Karpas-422 (cell line): ENCODE measurements around the gene TP73. TPM values are rescaled to one million over a fixed set of nuclear protein-coding genes. Genes with fewer than 3 reads are reported as not detected.
"Not testable (repeated sequence)": the region's sequence is repeated elsewhere in the genome, so short reads cannot be mapped to it uniquely, and the experiment has no call there.

Source experiments
- DNase-seq: peaks from one replicate; pipeline ENCODE4 v3.0.0-alpha.2; 2015
- H2AFZ ChIP-seq: fragments of 200-600 bp; sonication (generic); 2 replicates; pipeline ENCODE4 v1.6.1; 2014; ENCODE audit warnings: antibody characterized with exemption, low read length, mixed read lengths
- H3K27ac ChIP-seq: fragments of 200-600 bp; sonication (generic); 2 replicates; pipeline ENCODE4 v1.5.1; 2014; ENCODE audit warnings: mild to moderate bottlenecking, low read length, moderate library complexity
- H3K27me3 ChIP-seq: fragments of 200-600 bp; sonication (generic); 2 replicates; pipeline ENCODE4 v1.6.1; 2014; ENCODE audit warnings: low read length, mixed read lengths
- H3K36me3 ChIP-seq: fragments of 200-600 bp; sonication (generic); 2 replicates; pipeline ENCODE4 v1.6.1; 2014; ENCODE audit warnings: low read length, mixed read lengths; ENCODE audit not compliant: insufficient read depth
- H3K4me1 ChIP-seq: fragments of 200-600 bp; sonication (generic); 2 replicates; pipeline ENCODE4 v1.6.1; 2014; ENCODE audit warnings: mild to moderate bottlenecking, low read length, mixed read lengths
- H3K4me2 ChIP-seq: fragments of 200-600 bp; sonication (generic); 2 replicates; pipeline ENCODE4 v1.6.1; 2014; ENCODE audit warnings: low read length, low read depth, mild to moderate bottlenecking; ENCODE audit not compliant: poor library complexity, severe bottlenecking
- H3K4me3 ChIP-seq: fragments of 200-600 bp; sonication (generic); 2 replicates; pipeline ENCODE4 v1.5.1; 2014; ENCODE audit warnings: mild to moderate bottlenecking, antibody characterized with exemption, low read length, mixed read lengths
- H3K79me2 ChIP-seq: fragments of 200-600 bp; sonication (generic); 2 replicates; pipeline ENCODE4 v1.6.1; 2014; ENCODE audit warnings: mild to moderate bottlenecking, low read length, mixed read lengths
- H3K9ac ChIP-seq: fragments of 200-600 bp; sonication (generic); 2 replicates; pipeline ENCODE4 v1.6.0; 2014; ENCODE audit warnings: low read length
- H3K9me2 ChIP-seq: fragments of 200-600 bp; sonication (generic), shearing (Covaris generic); replicated peaks from 2 replicates; pipeline ENCODE4 v1.6.0; 2014; ENCODE audit warnings: mild to moderate bottlenecking, low read length, moderate library complexity; ENCODE audit not compliant: insufficient read depth
- H3K9me3 ChIP-seq: fragments of 300-700, 200-600 bp; sonication (generic); 2 replicates; pipeline ENCODE4 v1.6.1; 2014; ENCODE audit warnings: low read length, mixed read lengths
- H4K20me1 ChIP-seq: fragments of 200-600 bp; sonication (generic); 2 replicates; pipeline ENCODE4 v1.6.1; 2014; ENCODE audit warnings: mild to moderate bottlenecking, antibody characterized with exemption, low read length, low read depth; ENCODE audit not compliant: insufficient read depth
- total RNA-seq: library from RNA; depleted of rRNA; stranded (reverse); fragments of >200 nt; shearing (Covaris generic); gene quantifications from 2 replicates; pipeline ENCODE4 v1.2.3, GENCODE V29; 2014; ENCODE audit warnings: low replicate concordance

The TP73 gene
- total RNA-seq, 1 experiment from 2014 or later = 0.52 TPM

GRCh38 chr1:3718764-3719163 is 66.4 kb downstream of the TP73 start:
- H3K4me1 ChIP-seq = peaks cover 16% of the 10 kb centered on the region
- H4K20me1 ChIP-seq = no peaks in the 10 kb centered on the region
- H3K4me3 ChIP-seq = no peak overlapping the region
- H3K9me2 ChIP-seq = no peaks in the 10 kb centered on the region
- H3K9ac ChIP-seq = no peak overlapping the region
- DNase-seq = peak; percentile 59
- H3K4me2 ChIP-seq = no peak overlapping the region
- H3K27ac ChIP-seq = no peak overlapping the region
- no peaks in the 10 kb centered on the region for H3K27me3 ChIP-seq
- no peaks in the 10 kb centered on the region for H3K36me3 ChIP-seq
- H3K9me3 ChIP-seq = no peaks in the 10 kb centered on the region
- no peaks in the 10 kb centered on the region for H3K79me2 ChIP-seq
- H2AFZ ChIP-seq = no peak overlapping the region

- Histone ChIP-seq H3K9me3 (no peaks in the 10 kb centered on the region), H3K4me1 (peaks cover 16% of the 10 kb centered on the region), H3K4me3 (no peak overlapping the region), H3K27ac (no peak overlapping the region), H3K27me3 (no peaks in the 10 kb centered on the region), H2AFZ (no peak overlapping the region), H4K20me1 (no peaks in the 10 kb centered on the region), H3K79me2 (no peaks in the 10 kb centered on the region), H3K4me2 (no peak overlapping the region), H3K9me2 (no peaks in the 10 kb centered on the region), H3K36me3 (no peaks in the 10 kb centered on the region), H3K9ac (no peak overlapping the region)
- DNase-seq = no peak
These were observed 69.7 kb downstream of the TP73 start for GRCh38 chr1:3721955-3722465.

DNA sequence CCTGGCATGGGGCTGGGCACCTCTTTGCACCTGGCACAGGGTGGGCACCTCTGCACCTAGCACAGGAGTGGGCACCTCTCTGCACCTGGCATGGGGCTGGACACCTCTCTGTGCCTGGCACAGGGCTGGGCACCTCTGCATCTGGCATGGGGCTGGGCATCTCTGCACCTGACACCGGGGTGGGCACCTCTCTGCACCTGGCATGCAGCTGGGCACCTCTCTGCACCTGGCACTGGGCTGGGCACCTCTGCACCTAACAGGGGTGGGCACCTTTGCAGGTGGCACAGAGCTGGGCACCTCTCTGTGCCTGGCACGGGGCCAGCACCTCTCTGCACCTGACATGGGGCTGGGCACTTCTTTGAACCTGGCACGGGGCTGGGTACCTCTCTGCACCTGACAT is 70.5 kb downstream of the TP73 start:
- Histone ChIP-seq H3K79me2 (no peaks in the 10 kb centered on the region), H3K27ac (no peak overlapping the region), H3K4me2 (no peak overlapping the region), H3K4me1 (peaks cover 16% of the 10 kb centered on the region), H2AFZ (no peak overlapping the region), H3K4me3 (no peak overlapping the region), H3K9me2 (no peaks in the 10 kb centered on the region), H3K27me3 (no peaks in the 10 kb centered on the region), H3K36me3 (no peaks in the 10 kb centered on the region), H3K9me3 (no peaks in the 10 kb centered on the region), H4K20me1 (no peaks in the 10 kb centered on the region), H3K9ac (no peak overlapping the region)
- DNase-seq = no peak

DNA sequence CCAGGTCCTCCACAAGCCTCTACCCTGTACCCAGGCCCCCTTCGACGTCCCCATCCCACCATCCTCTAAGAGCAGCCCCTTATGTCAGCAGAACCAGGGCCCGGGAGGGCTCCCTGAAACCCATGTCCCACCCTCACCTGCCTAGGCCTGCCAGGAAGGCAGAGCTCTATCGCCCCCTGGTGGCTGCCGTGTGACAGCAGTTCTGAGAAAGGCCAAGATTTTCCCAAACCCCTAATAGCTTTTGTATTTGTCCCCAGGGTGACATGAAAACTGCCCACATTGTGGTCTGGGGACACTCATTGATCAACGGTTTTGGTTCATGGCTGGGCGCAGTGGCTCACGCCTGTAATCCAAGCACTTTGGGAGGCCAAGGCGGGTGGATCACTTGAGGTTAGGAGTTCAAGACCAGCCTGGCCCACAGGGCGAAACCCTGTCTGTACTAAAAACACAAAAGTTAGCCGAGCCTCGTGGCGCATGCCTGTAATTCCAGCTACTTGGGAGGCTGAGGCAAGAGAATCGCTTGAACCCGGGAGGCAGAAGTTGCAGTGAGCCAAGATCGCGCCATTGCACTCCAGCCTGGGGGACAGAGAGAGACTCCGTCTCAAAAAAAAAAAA is 72.2 kb downstream of the TP73 start:
- not testable (repeated sequence) for H2AFZ ChIP-seq, H3K9me2 ChIP-seq, H3K4me1 ChIP-seq, H3K27ac ChIP-seq, H3K9ac ChIP-seq, H3K79me2 ChIP-seq, H3K4me3 ChIP-seq, H3K36me3 ChIP-seq, H3K9me3 ChIP-seq, H4K20me1 ChIP-seq, H3K4me2 ChIP-seq, H3K27me3 ChIP-seq
- DNase-seq = peak; percentile 91

DNA sequence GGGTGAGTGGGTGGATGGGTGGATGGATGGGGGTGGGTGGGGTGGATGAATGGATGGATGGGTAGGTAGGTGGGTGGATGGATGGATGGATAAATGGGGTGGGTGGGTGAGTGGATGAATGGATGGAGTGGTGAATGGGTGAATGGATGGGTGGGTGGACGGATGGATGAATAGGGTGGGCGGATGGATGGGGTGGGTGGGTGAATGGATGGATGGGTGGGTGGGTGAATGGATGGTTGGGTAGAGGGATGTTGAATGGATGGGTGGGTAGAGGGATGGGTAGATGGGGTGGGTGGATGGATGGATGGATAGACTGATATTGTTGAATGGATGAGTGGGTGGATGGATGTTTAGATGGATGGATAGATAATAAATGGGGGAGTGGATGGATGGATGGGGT is 73.0 kb downstream of the TP73 start:
- Histone ChIP-seq H3K79me2 (no peaks in the 10 kb centered on the region), H3K4me3 (no peak overlapping the region), H3K4me1 (no peaks in the 10 kb centered on the region), H4K20me1 (no peaks in the 10 kb centered on the region), H3K27ac (no peak overlapping the region), H3K27me3 (no peaks in the 10 kb centered on the region), H3K9ac (no peak overlapping the region), H3K9me2 (no peaks in the 10 kb centered on the region), H3K36me3 (no peaks in the 10 kb centered on the region), H3K4me2 (no peak overlapping the region), H2AFZ (no peak overlapping the region), H3K9me3 (no peaks in the 10 kb centered on the region)
- no peak for DNase-seq

- no peak overlapping the region for H3K4me2 ChIP-seq
- no peak overlapping the region for H3K4me3 ChIP-seq
- H3K9me3 ChIP-seq = no peaks in the 10 kb centered on the region
- H3K9ac ChIP-seq = no peak overlapping the region
- no peak overlapping the region for H3K27ac ChIP-seq
- DNase-seq = peak; percentile 64
- H4K20me1 ChIP-seq = no peaks in the 10 kb centered on the region
- no peaks in the 10 kb centered on the region for H3K27me3 ChIP-seq
- H3K9me2 ChIP-seq = no peaks in the 10 kb centered on the region
- no peaks in the 10 kb centered on the region for H3K4me1 ChIP-seq
- no peaks in the 10 kb centered on the region for H3K79me2 ChIP-seq
- H2AFZ ChIP-seq = no peak overlapping the region
- no peaks in the 10 kb centered on the region for H3K36me3 ChIP-seq
These were observed 74.9 kb downstream of the TP73 start for GRCh38 chr1:3727042-3727824.

- Histone ChIP-seq H3K79me2 (no peaks in the 10 kb centered on the region), H3K9me2 (no peaks in the 10 kb centered on the region), H2AFZ (no peak overlapping the region), H3K9me3 (no peaks in the 10 kb centered on the region), H3K4me2 (no peak overlapping the region), H3K27ac (no peak overlapping the region), H3K4me1 (no peaks in the 10 kb centered on the region), H3K27me3 (no peaks in the 10 kb centered on the region), H4K20me1 (no peaks in the 10 kb centered on the region), H3K36me3 (no peaks in the 10 kb centered on the region), H3K9ac (no peak overlapping the region), H3K4me3 (no peak overlapping the region)
- no peak for DNase-seq
These were observed 75.8 kb downstream of the TP73 start for GRCh38 chr1:3727825-3728776.
